ENCODE measurements around the gene FAM237B. TPM values are rescaled to one million over a fixed set of nuclear protein-coding genes. Genes with fewer than 3 reads are reported as not detected.

The FAM237B gene
- total and polyA plus RNA-seq, 2 of the 13 experiments (the other 11 are each of a cell fraction or from before 2014, with no cell fraction given) = not detected

DNA sequence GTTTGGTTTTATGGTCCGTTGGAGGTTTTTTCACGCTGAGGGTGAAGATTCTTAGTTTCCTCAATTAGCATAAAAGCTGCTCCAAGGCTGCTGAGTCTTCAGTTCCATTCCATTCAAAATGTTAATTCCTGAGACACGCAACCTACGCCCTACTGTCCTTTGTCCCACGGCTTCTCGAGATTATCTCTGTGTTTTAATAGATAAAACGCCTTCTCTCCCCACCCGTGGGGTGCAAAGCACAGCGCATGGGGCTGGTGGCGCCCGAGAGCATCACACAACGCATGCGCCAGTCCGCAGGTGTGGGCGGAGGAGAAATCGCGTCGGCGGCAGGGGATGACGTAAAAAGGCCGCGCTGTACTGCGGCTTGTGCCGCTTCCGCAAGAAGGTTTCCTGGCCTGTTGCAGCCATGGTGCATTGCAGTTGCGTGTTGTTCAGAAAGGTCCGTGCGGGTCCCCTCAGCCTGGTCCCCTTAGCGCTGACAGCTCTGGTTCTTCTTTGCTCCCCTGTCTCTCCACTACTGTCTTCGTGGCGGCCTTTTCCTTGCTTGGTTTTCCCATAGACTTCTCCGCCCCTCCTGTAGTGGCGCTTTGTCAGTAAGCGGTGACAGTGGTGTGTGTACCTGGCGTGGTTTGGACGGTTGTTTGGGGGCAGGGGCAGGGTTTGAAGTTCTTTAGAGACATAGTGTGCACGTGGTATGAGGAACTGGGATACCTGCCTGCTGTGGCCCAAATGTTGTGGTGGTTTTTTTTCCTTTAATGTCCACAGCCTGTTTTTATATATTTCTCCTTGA, 25.4 kb upstream of the FAM237B start, which contains the start of gene GTPBP10 (continued):
- no peak for TF ChIP-seq SNAPC5 (CRISPR knock-in tag; IDR thresholded peaks at IDR 0.05; ENCODE audit: borderline replicate concordance)
- TF ChIP-seq FOSL1 (CRISPR knock-in tag; IDR thresholded peaks at IDR 0.05; ENCODE audit: borderline replicate concordance) = no peak
- TF ChIP-seq CEBPZ (IDR thresholded peaks at IDR 0.05; ENCODE audit: low read length) = no peak
- no peak for TF ChIP-seq RARG (CRISPR knock-in tag; IDR thresholded peaks at IDR 0.05; ENCODE audit: low read depth)
- TF ChIP-seq, protein P1, sequence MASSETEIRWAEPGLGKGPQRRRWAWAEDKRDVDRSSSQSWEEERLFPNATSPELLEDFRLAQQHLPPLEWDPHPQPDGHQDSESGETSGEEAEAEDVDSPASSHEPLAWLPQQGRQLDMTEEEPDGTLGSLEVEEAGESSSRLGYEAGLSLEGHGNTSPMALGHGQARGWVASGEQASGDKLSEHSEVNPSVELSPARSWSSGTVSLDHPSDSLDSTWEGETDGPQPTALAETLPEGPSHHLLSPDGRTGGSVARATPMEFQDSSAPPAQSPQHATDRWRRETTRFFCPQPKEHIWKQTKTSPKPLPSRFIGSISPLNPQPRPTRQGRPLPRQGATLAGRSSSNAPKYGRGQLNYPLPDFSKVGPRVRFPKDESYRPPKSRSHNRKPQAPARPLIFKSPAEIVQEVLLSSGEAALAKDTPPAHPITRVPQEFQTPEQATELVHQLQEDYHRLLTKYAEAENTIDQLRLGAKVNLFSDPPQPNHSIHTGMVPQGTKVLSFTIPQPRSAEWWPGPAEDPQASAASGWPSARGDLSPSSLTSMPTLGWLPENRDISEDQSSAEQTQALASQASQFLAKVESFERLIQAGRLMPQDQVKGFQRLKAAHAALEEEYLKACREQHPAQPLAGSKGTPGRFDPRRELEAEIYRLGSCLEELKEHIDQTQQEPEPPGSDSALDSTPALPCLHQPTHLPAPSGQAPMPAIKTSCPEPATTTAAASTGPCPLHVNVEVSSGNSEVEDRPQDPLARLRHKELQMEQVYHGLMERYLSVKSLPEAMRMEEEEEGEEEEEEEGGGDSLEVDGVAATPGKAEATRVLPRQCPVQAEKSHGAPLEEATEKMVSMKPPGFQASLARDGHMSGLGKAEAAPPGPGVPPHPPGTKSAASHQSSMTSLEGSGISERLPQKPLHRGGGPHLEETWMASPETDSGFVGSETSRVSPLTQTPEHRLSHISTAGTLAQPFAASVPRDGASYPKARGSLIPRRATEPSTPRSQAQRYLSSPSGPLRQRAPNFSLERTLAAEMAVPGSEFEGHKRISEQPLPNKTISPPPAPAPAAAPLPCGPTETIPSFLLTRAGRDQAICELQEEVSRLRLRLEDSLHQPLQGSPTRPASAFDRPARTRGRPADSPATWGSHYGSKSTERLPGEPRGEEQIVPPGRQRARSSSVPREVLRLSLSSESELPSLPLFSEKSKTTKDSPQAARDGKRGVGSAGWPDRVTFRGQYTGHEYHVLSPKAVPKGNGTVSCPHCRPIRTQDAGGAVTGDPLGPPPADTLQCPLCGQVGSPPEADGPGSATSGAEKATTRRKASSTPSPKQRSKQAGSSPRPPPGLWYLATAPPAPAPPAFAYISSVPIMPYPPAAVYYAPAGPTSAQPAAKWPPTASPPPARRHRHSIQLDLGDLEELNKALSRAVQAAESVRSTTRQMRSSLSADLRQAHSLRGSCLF (CRISPR knock-in tag; IDR thresholded peaks at IDR 0.05; ENCODE audit: borderline replicate concordance) = 0 out of 2 replicates have a peak, but pooled peaks have one; percentile 65
- TF ChIP-seq, protein P2, sequence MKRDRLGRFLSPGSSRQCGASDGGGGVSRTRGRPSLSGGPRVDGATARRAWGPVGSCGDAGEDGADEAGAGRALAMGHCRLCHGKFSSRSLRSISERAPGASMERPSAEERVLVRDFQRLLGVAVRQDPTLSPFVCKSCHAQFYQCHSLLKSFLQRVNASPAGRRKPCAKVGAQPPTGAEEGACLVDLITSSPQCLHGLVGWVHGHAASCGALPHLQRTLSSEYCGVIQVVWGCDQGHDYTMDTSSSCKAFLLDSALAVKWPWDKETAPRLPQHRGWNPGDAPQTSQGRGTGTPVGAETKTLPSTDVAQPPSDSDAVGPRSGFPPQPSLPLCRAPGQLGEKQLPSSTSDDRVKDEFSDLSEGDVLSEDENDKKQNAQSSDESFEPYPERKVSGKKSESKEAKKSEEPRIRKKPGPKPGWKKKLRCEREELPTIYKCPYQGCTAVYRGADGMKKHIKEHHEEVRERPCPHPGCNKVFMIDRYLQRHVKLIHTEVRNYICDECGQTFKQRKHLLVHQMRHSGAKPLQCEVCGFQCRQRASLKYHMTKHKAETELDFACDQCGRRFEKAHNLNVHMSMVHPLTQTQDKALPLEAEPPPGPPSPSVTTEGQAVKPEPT (CRISPR knock-in tag; IDR thresholded peaks at IDR 0.05; ENCODE audit: low read depth) = 0 out of 2 replicates have a peak, but pooled peaks have one; percentile 58
- no peak for TF ChIP-seq ZNF652 (CRISPR knock-in tag; IDR thresholded peaks at IDR 0.05; ENCODE audit: borderline replicate concordance, low read depth)
- TF ChIP-seq ZFAT (CRISPR knock-in tag; conservative IDR thresholded peaks at IDR 0.05) = no peak
- 0 out of 2 replicates have a peak, but pooled peaks have one; percentile 29 for TF ChIP-seq FOXP1 (IDR thresholded peaks at IDR 0.05)
- TF ChIP-seq FOXP1 (CRISPR knock-in tag; IDR thresholded peaks at IDR 0.05) = no peak; the same call in 1 of the 2 replicates
- peak; percentile 91 for TF ChIP-seq POLR2AphosphoS5 (IDR thresholded peaks at IDR 0.05; ENCODE audit: low read depth, low read length)
- 0 out of 2 replicates have a peak, but pooled peaks have one; percentile 35 for TF ChIP-seq REL (CRISPR knock-in tag; conservative IDR thresholded peaks at IDR 0.05)
- TF ChIP-seq, protein P3, sequence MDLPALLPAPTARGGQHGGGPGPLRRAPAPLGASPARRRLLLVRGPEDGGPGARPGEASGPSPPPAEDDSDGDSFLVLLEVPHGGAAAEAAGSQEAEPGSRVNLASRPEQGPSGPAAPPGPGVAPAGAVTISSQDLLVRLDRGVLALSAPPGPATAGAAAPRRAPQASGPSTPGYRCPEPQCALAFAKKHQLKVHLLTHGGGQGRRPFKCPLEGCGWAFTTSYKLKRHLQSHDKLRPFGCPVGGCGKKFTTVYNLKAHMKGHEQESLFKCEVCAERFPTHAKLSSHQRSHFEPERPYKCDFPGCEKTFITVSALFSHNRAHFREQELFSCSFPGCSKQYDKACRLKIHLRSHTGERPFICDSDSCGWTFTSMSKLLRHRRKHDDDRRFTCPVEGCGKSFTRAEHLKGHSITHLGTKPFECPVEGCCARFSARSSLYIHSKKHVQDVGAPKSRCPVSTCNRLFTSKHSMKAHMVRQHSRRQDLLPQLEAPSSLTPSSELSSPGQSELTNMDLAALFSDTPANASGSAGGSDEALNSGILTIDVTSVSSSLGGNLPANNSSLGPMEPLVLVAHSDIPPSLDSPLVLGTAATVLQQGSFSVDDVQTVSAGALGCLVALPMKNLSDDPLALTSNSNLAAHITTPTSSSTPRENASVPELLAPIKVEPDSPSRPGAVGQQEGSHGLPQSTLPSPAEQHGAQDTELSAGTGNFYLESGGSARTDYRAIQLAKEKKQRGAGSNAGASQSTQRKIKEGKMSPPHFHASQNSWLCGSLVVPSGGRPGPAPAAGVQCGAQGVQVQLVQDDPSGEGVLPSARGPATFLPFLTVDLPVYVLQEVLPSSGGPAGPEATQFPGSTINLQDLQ (CRISPR knock-in tag; IDR thresholded peaks at IDR 0.05) = no peak
- TF ChIP-seq ZNF703 (CRISPR knock-in tag; IDR thresholded peaks at IDR 0.05; ENCODE audit: borderline replicate concordance) = no peak
- TF ChIP-seq SIX1 (CRISPR knock-in tag; IDR thresholded peaks at IDR 0.05; ENCODE audit: borderline replicate concordance) = no peak
